GM18517 (cell line): ENCODE measurements around the gene PRKN.
"Not testable (repeated sequence)": the region's sequence is repeated elsewhere in the genome, so short reads cannot be mapped to it uniquely, and the experiment has no call there.

Source experiments
- ATAC-seq: cut with Tn5 transposase; IDR thresholded peaks from one replicate; pipeline ENCODE4 v1.9.1; 2021; ENCODE audit warnings: mild to moderate bottlenecking, moderate library complexity; ENCODE audit not compliant: unreplicated experiment

Gene PRKN

DNA sequence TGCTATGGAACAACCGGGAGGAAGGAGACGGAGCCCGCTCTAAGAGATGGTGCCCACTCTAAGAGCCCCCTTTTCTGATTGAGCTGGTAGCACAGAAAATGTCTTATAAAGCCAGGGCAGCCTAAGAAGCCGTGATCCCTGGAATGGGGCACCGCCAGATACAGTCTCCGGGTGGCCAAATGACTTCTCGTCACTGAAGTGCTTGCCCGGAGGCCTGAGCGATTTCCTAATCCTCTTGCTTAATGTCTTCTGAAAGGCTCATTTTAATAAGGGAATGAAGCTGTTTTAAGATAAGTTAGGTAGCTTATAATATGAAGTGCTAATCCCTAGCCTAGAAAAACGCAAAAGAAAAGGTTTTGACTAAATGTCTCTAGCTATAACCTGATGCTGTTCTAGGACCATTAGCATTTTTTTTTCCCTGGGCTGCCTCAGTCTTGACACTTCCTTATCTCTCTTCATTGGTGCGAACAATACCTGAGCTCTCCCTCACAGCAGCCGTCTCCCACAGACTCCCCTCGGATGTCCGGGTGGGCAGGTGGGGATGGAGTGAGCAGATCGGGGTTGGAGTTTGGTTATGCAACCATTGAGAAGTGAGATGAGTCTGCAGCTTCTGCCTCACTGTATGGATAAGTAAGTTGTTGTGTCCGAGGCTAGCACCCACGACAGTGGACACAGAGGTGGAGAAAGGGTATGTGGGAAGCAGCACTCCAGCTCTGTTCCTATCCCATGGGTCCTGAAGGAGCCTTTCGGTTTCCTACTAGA is 894.3 kb downstream of the PRKN start:
- no peak for ATAC-seq

DNA sequence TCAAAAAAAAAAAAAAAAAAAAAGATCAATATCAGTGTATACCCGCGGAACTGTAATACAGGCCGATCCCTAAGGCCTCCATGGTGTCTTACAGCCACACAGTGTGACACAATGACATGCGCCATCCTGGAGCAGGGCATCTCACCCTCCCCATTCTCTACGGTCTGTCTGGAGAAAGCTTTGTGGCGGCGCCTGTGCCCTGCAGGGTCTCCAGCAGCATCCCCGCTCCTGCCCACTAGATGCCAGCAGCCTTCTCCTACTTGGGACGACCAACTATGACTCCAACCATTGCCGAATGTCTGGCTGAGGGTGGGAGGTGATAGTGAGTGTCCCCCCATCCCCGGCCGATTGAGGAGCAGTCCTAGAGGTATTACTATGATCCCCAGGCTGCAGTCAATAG is 894.9 kb downstream of the PRKN start:
- ATAC-seq = no peak

DNA sequence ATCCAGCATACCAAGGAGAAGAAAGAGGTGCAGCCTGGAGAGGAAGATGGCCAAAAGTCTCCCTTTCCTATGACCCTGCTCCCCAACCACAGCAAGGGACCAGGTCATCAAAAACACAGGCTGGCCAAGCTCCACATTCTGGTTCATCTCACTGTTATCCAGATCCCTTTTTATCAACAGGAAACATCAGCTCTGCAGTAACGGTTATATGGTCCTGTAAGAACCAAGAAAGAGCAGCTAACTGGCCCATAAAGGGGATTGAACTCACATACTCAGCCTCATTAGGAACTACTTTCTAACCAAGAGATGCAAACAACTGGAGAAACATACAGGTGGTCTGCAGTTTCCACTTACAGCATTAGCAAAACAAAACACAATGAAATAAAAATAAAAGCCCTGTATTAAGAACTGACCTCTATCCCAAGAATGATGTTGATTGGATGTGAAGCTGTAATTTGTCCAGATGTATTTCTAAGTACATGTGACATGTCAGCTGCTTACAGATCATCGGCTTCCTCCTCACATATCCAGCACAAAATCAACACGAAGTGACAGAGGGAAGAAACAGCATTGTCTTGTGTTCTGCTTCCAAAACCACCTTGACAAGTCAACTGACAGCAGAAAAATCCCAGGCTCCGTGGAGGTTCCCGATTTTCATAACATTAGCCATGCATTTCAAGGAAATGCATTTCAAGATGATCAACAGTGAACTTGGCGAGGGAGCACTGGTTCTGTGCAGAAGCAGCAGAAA is 896.5 kb downstream of the PRKN start:
- ATAC-seq = no peak

DNA sequence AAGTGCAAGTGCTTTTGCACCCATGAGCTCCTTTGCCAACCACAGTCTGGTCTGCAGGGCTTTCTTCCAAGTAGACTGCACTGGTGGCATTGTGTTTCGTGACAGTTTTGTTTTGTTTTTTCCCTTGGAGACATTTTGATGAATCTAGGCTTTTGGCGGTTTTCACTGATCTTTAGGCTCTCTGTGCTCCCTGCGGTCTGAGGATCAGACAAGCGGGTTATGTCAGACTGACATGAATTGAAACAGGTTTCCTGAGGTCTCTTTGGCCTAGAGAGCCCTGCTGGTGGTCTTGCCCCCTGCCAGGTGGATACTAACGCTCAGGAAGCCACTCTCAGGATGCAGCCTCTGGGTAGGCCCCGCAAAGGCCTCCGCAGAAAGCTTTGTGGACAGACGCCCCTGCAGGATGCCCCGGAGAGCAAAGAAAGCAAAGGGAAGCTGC is 898.3 kb downstream of the PRKN start:
- no peak for ATAC-seq

DNA sequence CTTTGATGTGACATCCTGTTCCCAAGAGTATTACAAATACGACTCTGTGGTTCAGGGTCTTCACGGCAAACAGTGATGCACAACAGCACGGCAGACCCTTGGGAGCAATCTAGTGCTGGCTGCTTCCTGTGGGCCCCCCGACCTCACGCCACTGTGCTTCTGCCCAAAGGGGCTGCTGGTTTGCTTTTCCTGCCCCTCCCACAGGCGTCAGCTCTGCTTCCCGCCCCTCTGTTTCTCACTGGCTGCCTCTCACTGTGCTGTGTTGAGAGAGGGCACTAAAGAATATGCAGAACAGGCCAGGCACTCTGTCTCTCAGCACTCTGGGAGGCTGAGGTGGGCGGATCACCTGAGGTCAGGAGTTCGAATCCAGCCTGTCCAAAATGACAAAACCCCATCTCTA is 899.2 kb downstream of the PRKN start:
- no peak for ATAC-seq

DNA sequence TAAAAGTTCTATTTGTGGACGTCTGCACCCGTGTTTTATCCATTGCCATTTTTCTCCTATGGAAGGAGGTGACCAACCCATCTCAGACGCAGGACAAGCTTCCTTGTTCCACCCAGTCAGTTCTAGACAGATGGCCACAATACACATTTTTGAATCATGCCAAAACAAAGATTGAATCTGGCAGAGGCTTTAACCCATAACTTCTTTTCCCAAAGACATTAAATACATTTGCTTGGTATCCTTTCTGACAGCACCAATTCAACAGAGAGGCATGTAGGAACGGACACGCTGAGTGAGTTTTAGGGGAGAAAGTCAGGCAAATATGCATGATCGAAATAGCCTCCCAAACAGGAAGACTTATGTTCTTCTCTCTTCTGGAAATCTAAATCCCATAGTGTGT is 901.1 kb downstream of the PRKN start:
- no peak for ATAC-seq

DNA sequence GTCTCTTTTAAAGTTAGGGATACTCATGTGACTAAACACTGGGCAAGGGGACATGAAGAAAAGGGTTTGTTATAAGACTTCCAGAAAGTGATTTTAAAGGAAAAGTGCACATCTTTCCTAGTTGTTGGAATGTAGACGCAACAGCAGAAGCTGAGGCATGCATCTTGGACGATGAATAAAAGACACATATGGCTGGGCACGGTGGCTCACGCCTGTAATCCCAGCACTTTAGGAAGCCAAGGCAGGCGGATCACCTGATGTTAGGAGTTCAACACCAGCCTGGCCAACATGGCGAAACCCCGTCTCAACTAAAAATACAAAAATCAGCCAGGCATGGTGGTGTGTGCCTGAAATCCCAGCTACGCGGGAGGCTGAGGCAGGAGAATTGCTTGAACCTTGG is 905.4 kb downstream of the PRKN start:
- ATAC-seq = not testable (repeated sequence)

DNA sequence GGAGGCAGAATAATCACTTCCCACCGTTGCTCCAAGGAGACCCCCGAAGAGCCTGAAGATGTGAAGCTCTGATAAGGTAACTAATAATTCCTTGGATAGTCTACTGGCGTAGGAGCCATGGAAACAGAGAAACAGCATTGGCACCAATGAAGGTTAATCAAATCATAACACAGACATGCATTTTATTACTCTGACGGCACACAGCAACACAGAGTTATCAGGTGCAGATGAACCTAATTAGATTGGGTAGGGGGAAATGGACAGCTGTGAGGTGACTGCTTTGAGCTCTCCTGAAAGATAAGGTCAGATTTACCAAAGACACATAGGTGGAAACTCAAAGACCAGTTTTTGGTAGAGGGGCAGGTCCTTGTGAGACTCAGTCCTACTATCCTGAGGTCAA is 909.7 kb downstream of the PRKN start:
- no peak for ATAC-seq

DNA sequence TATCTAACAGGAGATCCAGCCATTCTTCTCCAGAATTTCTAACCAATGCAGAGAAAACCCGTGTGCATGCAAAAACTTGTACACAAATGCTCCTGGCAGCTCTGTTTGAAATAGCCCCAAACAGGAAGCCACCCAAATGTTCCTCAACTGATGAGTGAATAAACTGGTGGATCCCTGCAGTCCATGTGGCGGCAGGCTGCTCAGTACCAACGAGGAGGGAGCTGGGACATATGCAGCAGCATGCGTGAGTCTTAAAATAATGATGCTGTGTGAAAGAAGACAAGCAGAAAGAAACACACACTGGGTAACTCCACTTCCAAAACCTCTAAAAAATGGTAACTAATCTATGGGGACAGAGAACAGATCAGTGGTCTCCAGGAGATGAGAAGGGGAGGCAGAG is 911.6 kb downstream of the PRKN start:
- no peak for ATAC-seq

DNA sequence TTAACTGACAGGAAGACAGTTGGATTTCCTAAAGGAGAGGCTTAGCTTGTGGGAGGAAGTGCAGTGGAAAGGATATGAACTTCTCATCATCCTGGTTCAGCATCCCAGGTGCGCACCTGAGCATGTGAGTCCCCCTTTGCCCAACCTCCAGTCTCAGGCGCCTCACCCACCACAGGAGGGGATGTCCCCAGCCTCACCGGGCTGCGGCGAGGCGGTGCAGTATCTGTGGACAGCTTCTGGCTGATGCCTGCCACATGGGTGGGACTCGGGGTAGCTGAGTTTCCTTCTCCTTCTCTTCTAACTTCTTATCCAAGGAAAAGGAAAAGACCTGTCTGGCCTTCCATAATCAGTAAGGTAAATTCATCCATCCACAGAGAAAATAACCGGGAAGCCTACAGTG is 914.4 kb downstream of the PRKN start:
- no peak for ATAC-seq

DNA sequence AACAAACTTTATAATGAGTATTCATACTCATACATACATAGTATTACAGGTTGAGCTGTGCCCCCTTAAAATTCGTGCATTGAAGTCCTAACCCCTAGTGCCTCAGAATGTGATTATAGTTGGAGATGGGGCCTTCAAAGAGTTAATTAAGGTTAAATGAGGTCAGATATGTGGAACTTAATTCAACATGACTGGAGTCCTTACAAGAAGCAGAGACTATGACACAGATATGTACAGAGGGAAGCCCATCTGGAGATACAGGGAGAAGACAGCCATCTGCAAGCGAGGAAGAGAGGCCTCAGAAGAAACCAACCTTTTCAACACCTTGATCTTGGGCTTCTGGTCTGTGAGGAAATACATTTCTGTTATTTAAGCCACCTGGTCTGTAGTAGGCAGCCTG is 917.6 kb downstream of the PRKN start:
- no peak for ATAC-seq

DNA sequence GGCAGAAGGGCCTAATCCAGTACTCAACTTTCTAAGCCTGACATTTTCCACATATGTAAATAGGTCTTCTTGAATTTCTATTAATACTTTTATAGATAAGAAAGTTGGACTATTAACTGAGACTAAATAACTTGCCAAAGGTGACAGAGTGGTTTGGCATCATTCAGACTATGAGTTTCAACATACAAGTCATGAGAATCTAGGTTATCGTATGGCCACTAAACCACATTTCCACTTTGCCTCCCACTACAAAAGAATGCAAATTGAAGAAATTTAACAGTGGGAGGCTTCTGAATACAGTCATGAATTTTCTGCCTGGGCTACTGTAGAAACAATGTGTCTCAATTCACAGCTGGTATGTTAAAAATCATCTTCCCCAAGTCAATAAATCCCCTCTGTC is 922.7 kb downstream of the PRKN start:
- ATAC-seq = no peak

DNA sequence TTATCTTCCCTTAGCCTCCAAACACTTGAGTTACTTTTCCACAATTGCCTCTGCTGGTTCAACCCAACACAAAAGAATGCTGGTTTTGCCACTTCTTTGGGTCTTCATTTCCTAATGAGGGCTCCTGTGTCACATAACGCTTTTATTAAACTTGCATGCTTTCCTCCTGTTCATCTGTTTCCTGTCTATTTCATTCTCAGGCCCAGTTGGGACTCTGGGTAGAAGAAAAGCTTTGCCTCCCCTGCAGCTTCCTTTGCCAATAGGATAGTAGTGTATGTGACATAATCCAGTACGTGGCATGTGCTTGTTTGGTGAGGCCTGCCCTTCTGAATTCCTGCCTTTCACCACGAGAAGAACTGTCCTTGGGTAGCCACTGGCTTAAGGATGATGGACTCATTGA is 924.4 kb downstream of the PRKN start:
- no peak for ATAC-seq

DNA sequence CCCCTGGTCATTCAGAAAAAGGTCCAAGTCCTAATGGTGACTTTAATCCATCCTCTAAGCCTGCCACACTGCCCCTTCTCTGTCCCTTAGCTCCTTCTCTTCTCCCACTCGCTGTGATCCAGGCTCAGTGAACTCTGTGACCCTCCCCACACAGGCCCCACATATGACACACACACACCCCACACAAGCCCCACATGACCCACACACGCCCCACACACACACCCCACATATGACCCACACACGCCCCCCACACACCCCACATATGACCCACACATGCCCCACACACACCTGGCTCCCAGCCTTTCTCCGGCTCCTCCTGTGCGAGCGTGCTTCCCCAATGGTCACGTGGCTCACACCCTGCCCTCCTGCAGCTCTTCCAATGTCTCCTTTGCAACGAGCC is 925.3 kb downstream of the PRKN start:
- no peak for ATAC-seq

DNA sequence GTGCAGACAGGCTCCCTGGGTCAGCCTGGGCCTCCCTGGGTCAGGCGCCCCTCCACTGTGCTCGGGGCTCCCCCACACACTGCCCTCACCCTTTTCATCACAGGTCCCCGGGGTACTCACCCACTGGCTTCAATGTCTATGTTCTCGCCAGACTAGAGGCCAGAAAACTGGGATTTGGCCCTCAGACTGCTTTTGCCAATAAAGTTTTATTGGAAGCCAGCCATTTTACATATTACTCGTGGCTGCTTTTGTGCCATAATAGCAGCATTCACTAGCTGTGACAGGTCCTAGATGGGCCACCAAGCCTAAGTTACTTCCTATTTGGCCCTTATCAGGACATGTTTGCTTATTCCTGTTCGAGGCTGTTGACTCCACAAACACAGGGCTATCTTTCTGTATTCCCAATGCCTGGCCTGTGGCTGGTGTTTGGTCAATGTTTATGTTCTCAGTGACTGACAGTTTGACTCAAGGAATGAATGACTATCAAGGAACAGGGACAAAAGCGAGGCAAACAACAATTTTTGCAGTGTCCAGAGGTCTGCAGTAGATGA is 928.6 kb downstream of the PRKN start:
- ATAC-seq = no peak

DNA sequence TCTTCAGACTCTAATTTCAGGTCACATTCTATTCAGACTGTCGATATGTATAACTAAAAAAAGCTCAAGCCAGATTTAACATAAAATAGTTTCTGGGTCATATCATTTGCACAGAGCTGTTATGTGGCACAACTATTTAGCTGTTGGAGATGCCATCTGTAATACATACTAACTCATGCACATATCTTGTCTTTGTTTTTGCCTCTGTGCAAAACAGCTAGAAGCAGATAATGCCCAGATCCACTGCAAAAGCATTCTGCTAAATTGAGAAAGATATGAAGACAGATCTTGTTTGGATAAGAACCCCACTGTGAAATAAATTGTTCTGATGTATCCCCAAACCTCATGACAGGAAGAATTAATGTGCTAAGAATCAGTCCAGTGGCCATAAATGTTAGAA is 930.9 kb downstream of the PRKN start:
- ATAC-seq = no peak

DNA sequence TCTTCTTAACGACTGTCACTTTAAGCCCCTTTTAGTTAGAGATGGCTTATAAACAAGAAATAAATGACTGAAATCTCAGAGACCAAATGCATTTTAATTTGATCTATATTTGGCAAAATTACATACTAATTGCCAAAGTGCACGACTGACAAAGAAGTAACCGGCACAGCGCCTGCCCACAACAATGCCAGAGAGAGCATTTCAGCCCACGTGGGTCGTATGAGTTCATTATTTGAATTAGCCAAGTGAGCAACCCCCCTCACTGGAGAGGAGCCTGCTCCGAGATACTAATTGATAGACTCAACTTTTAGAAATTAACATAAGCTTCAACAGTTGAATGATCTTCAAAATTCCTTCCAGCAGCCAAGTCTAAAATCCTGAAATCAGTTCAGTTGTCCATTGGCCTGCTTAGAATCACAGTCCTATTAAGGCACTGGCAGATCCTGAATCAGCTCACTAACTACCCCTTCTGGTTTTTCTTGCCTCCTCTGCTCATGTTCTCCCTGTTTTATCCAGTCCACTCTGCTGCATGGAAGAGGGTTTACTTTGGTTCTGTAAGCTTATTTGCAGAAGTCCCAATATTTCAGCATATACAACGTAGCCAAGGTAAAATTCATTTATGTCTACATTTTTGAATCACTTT is 934.6 kb downstream of the PRKN start:
- no peak for ATAC-seq

DNA sequence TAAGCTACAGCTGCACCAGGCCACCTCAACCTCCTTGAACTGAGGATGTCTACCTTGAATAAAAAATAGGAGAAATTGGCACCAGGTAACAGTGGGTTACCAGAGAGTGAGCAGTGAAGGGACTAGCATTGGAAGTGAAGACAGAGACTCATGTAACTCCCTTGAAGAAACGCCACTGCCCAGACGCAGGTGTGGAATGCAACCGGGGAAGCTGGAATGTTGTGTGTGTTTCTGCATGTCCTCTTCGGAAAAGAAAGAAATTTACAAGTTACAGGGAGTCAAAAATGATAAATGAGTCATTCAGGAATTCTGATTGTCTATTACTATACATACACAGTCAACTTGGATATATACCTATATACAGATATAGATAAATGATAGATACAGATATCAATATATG is 939.0 kb downstream of the PRKN start:
- ATAC-seq = no peak

DNA sequence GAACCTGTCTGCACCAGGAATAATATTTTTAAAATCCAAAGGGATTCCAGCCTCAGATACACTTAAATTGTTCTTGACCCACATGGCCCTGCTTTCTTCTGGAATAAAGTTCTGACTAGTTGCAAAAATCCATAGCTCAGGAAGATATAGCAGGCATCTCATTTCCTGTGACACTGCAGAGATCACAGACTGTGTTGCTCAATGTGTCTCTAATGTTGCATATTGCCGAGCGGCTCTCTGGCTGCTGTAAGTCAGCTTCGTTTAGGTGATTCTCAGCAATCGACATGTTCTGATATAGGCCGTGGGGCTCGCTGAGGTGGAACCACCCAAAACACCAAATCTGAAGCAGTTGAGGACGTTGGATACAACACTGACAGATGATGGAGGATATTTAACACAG is 955.4 kb downstream of the PRKN start:
- no peak for ATAC-seq

DNA sequence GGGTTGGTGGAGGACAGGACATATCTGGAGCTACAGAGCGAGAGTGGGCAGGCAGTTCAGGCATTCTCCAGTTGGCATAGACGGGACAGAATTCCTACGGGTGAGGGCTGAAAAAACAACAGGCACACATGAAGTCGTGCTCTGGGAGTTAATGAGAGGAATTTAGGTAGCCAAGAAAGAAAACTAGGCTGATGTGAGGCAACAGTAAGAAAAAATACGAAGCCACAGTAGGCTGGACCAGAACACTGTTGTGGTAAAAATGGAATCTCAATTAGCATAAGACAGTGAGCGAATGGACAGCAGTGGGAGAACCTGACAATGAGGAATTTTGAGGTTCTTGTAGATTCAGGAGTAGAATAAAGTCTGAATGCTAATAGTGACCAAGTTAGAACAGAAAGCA is 965.6 kb downstream of the PRKN start:
- ATAC-seq = no peak

DNA sequence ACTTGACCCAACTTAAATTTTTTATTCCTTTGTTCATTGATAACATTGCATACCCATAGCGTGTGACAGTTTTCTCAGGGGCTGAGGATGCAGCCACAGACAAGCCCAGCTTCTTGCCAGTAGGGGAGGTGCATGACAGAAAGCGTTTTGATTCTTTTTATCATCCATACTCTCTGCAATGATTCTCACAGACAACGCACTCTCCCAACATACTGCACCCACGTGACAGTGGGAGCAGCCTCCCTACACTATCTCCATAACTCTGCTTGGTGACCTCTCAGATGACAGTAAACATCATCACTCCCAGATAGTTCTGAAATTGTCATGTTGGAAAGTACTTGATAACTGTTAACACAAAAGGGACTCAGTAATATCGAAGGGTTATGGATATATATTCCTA is 972.5 kb downstream of the PRKN start:
- ATAC-seq = no peak

DNA sequence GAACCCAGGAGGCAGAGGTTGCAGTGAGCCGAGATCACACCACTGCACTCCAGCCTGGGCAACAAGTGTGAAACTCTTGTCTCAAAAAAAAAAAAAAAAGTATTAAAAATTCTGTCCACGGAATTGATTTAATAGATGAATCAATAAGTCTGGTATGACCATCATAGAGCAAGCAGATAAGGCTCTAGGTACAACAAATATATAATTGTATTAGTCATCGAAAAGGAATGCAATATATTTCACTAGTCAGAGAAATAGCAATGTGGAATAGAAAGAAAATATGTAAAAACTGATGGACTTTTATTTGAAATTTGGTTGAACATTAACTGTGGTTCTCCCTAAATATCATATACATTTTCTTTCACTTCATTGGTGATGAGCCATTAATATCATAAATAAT is 976.9 kb downstream of the PRKN start:
- ATAC-seq = no peak
